Measurements from ENCODE around the gene PIP5K1B. TPM values are rescaled to one million over a fixed set of nuclear protein-coding genes. Genes with fewer than 3 reads are reported as not detected.

The PIP5K1B gene
- total RNA-seq, 6 donors from 2014 or later: 22.4 to 76.8 (median 47.2) TPM

GRCh38 chr9:68934329-68934644, 229.2 kb downstream of the PIP5K1B start:
- H3K4me3 ChIP-seq: no peak overlapping the region
- ATAC-seq (ENCODE audit: low FRiP score in 2 of 2) (no peak), DNase-seq (no peak)
- no peaks in the 10 kb centered on the region for H3K4me1 ChIP-seq
- H3K36me3 ChIP-seq: peaks cover 0 to 3% (median 0%) of the 10 kb centered on the region in 4 donors
- H3K27ac ChIP-seq: peak overlapping the region in 1 of 4 donors; percentile 14
- TF ChIP-seq CTCF (IDR thresholded peaks at IDR 0.05): no peak
- no peak for TF ChIP-seq POLR2A (IDR thresholded peaks at IDR 0.05)
- TF ChIP-seq POLR2AphosphoS5 (IDR thresholded peaks at IDR 0.05): no peak
- no peak for TF ChIP-seq EP300 (IDR thresholded peaks at IDR 0.05)
- H3K9me3 ChIP-seq: no peaks in the 10 kb centered on the region
- 38 to 61% methylated on average over 1 of the region's 1 CpG for WGBS, 2 donors
- H3K27me3 ChIP-seq: no peaks in the 10 kb centered on the region

- H3K27ac ChIP-seq: no peak overlapping the region
- no peaks in the 10 kb centered on the region for H3K27me3 ChIP-seq
- WGBS, 2 donors: 88 to 92% methylated on average over 6 of the region's 6 CpGs
- H3K4me3 ChIP-seq: no peak overlapping the region
- ATAC-seq (ENCODE audit: low FRiP score in 2 of 2) (no peak), DNase-seq (no peak)
- no peaks in the 10 kb centered on the region for H3K9me3 ChIP-seq
- no peaks in the 10 kb centered on the region for H3K4me1 ChIP-seq
- no peak for TF ChIP-seq CTCF (IDR thresholded peaks at IDR 0.05)
- TF ChIP-seq POLR2AphosphoS5 (IDR thresholded peaks at IDR 0.05): no peak
- no peak for TF ChIP-seq EP300 (IDR thresholded peaks at IDR 0.05)
- no peak for TF ChIP-seq POLR2A (IDR thresholded peaks at IDR 0.05)
- peaks cover 0 to 5% (median under 1%) of the 10 kb centered on the region in 4 donors for H3K36me3 ChIP-seq
These were observed 235.5 kb downstream of the PIP5K1B start for GRCh38 chr9:68940573-68940972.

GRCh38 chr9:68941780-68942459, 236.9 kb downstream of the PIP5K1B start:
- WGBS, 2 donors: 87 to 93% methylated on average over 7 of the region's 7 CpGs
- ATAC-seq (ENCODE audit: low FRiP score in 2 of 2): no peak

GRCh38 chr9:68942790-68943189, 237.8 kb downstream of the PIP5K1B start:
- Histone ChIP-seq H3K27ac (no peak overlapping the region), H3K4me1 (no peaks in the 10 kb centered on the region), H3K36me3 (peaks cover 0 to 12% (median 0%) of the 10 kb centered on the region in 4 donors), H3K9me3 (no peaks in the 10 kb centered on the region), H3K27me3 (no peaks in the 10 kb centered on the region), H3K4me3 (no peak overlapping the region)
- 83 to 86% methylated on average over 3 of the region's 3 CpGs for WGBS, 2 donors
- ATAC-seq (ENCODE audit: low FRiP score in 2 of 2) (no peak), DNase-seq (no peak)
- TF ChIP-seq CTCF (IDR thresholded peaks at IDR 0.05) (no peak), EP300 (IDR thresholded peaks at IDR 0.05) (no peak), POLR2A (IDR thresholded peaks at IDR 0.05) (no peak), POLR2AphosphoS5 (IDR thresholded peaks at IDR 0.05) (no peak)

More at GRCh38 chr9:68941780-68942459, 236.9 kb downstream of the PIP5K1B start:
- H3K27me3 ChIP-seq: no peaks in the 10 kb centered on the region
- peaks cover 0 to 8% (median 0%) of the 10 kb centered on the region in 4 donors for H3K36me3 ChIP-seq
- H3K27ac ChIP-seq: no peak overlapping the region
- TF ChIP-seq POLR2A (IDR thresholded peaks at IDR 0.05) (no peak), EP300 (IDR thresholded peaks at IDR 0.05) (no peak), POLR2AphosphoS5 (IDR thresholded peaks at IDR 0.05) (no peak), CTCF (IDR thresholded peaks at IDR 0.05) (no peak)
- no peak for DNase-seq
- H3K9me3 ChIP-seq: no peaks in the 10 kb centered on the region
- H3K4me1 ChIP-seq: no peaks in the 10 kb centered on the region
- H3K4me3 ChIP-seq: no peak overlapping the region

- ATAC-seq (ENCODE audit: low FRiP score in 2 of 2): no peak
- Histone ChIP-seq H3K27me3 (no peaks in the 10 kb centered on the region), H3K36me3 (peaks cover 0 to 6% (median 0%) of the 10 kb centered on the region in 4 donors), H3K9me3 (no peaks in the 10 kb centered on the region), H3K4me3 (no peak overlapping the region), H3K4me1 (peaks cover 0 to 4% (median 0%) of the 10 kb centered on the region in 4 donors), H3K27ac (no peak overlapping the region)
- no peak for TF ChIP-seq CTCF (IDR thresholded peaks at IDR 0.05)
- TF ChIP-seq EP300 (IDR thresholded peaks at IDR 0.05): no peak
- TF ChIP-seq POLR2A (IDR thresholded peaks at IDR 0.05): no peak
- no peak for TF ChIP-seq POLR2AphosphoS5 (IDR thresholded peaks at IDR 0.05)
- WGBS, 2 donors: 95 to 98% methylated on average over 4 of the region's 4 CpGs
- DNase-seq: no peak
These were observed 242.0 kb downstream of the PIP5K1B start for GRCh38 chr9:68947015-68947414.
